GM19463 (cell line): ENCODE results near the gene PCDH9.
"Not testable (repeated sequence)": the region's sequence is repeated elsewhere in the genome, so short reads cannot be mapped to it uniquely, and the experiment has no call there.

Experiments used
- ATAC-seq: cut with Tn5 transposase; IDR thresholded peaks from one replicate; pipeline ENCODE4 v1.9.1; 2021; ENCODE audit warnings: mild to moderate bottlenecking, moderate library complexity; ENCODE audit not compliant: unreplicated experiment

PCDH9 gene

GRCh38 chr13:66323745-66324347, 906.3 kb downstream of the PCDH9 start:
- no peak for ATAC-seq

DNA sequence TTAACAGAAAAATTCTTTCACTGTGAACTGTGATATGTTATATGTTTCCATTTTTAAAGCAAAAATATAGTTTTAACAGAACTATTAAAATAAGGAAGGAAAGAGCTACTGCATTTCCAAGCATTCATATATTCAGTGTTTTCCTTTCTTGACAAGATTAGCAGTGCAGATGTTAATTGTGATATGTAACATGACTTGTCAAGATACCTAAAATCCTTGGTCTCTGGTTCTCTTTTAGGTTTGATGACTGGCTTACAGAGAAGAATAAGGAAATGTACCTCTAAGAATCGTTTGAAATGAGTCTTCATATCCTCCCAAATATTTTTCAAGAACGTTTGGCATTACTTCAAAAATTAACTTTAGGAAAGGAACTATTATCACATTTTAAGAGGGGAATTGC, 907.2 kb downstream of the PCDH9 start:
- no peak for ATAC-seq

DNA sequence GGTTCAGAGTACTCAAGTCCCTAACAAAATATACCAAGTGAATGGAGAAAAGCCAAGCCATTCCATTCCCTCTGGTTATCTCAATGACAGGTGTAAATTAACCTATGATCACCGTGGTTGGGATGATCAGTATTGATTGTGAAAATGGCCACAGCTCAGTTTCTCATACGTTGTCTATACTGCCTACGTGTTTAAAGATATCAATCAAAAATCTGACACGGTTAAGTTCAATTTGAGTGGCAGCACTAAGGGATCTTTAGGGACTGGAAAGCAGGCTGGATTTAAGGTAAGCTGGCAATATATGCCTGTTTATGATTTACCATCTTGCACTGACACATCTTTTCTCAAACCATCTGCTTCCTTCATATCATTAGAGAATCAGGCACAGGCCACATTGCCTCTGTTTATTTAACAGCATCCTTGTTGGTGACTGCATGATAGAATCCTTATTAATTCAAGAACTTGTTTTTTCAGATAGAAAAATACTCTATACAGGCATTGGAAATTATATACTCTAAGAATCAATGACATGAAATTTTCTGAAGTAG, 907.9 kb downstream of the PCDH9 start:
- no peak for ATAC-seq

GRCh38 chr13:66314911-66315310, 915.2 kb downstream of the PCDH9 start:
- ATAC-seq, result no peak

GRCh38 chr13:66313413-66313812, 916.7 kb downstream of the PCDH9 start:
- no peak for ATAC-seq

- ATAC-seq, result no peak
Measured at GRCh38 chr13:66312312-66313087, 917.6 kb downstream of the PCDH9 start.

DNA sequence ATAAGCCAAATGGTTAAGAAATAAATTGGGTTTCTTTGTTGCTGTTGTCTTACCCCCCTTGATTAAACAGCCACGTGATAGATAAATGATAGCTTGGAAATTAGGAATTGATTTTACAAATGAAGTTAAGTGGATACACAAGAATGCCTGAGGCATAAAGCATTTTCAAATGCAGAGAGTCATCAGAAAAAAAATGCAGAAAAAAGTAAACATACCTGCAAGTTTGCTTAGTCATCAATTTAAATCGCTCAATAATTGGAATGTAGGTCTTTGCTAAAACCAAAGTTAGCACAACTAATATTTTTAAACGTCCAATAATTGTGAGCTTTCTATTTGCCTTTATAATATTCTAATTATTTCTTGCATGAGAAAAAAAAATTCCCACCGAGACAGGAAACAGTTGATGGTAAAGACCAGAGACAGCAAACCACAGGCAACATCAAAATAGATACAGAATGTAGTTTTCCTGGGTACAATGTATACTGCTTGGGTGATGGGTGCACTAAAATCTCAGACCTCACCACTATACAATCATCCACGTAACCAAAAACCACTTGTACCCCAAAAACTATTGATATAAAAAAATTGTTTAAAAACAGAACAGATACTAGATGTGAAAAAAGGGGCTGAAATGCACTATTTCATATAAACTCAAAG, 924.0 kb downstream of the PCDH9 start:
- no peak for ATAC-seq

- ATAC-seq, result no peak
Measured at GRCh38 chr13:66301482-66301881, 928.7 kb downstream of the PCDH9 start.

GRCh38 chr13:66301006-66301405, 929.1 kb downstream of the PCDH9 start:
- ATAC-seq, result no peak

DNA sequence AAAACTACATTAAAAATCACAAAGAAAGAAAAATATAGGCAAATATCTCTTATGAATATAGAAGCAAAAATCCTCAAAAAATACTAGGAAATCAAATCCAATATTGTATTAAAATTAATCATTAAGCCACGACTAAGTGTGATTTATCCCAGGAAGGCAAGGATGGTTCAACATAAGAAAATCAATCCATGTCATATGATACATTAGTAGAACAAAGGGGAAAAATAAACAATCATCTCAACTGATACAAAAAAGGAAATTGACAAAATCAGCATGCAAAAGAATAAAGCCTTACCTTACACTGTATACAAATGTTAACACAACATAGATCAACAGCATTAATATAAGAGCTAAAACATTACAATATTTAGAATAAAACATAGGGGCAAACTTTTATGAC, 933.3 kb downstream of the PCDH9 start:
- no peak for ATAC-seq

GRCh38 chr13:66296328-66296727, 933.8 kb downstream of the PCDH9 start:
- no peak for ATAC-seq

GRCh38 chr13:66286806-66287205, 943.3 kb downstream of the PCDH9 start:
- not testable (repeated sequence) for ATAC-seq

- ATAC-seq, result no peak
Measured at GRCh38 chr13:66275416-66275815, 954.7 kb downstream of the PCDH9 start.

GRCh38 chr13:66273011-66273410, 957.1 kb downstream of the PCDH9 start:
- no peak for ATAC-seq

GRCh38 chr13:66266761-66267160, 963.4 kb downstream of the PCDH9 start:
- ATAC-seq, result no peak

- no peak for ATAC-seq
Measured at GRCh38 chr13:66266348-66266747, 963.8 kb downstream of the PCDH9 start.

DNA sequence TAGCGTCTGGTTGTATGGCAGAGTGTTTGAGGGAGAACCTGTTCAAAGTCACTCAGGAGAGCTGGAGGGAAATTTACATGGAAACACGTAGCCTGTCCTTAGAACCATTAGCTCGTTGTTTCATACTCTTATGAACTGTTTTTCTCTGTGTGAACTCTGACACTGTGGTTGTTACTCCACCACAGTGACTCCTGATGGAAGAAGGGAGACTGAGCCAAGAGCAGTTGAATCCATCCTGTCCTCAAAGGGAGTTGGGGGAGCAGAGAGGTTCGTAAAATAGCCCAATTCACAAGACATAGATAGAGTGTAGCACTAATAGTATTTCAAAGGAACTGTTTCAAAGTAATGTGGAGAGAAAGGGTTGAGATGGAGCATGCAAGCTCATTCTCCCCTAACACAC, 964.8 kb downstream of the PCDH9 start:
- no peak for ATAC-seq

GRCh38 chr13:66264971-66265370, 965.2 kb downstream of the PCDH9 start:
- ATAC-seq, result no peak

- no peak for ATAC-seq
Measured at GRCh38 chr13:66262330-66262729, 967.8 kb downstream of the PCDH9 start.

DNA sequence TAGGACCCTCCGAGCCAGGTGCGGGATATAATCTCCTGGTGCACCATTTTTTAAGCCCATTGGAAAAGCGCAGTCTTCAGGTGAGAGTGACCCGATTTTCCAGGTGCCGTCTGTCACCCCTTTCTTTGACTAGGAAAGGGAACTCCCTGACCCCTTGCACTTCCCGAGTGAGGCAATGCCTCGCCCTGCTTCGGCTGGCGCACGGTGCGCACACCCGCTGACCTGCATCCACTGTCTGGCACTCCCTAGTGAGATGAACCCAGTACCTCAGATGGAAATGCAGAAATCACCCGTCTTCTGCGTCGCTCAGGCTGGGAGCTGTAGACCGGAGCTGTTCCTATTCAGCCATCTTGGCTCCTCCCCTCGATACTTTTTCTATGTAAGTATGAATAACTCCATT, 970.7 kb downstream of the PCDH9 start:
- ATAC-seq, result not testable (repeated sequence)
